Measurements from ENCODE around the gene DRC7. TPM values are rescaled to one million over a fixed set of nuclear protein-coding genes. Genes with fewer than 3 reads are reported as not detected.

DRC7 gene
- total RNA-seq, 2 donors from 2014 or later, result not detected

DNA sequence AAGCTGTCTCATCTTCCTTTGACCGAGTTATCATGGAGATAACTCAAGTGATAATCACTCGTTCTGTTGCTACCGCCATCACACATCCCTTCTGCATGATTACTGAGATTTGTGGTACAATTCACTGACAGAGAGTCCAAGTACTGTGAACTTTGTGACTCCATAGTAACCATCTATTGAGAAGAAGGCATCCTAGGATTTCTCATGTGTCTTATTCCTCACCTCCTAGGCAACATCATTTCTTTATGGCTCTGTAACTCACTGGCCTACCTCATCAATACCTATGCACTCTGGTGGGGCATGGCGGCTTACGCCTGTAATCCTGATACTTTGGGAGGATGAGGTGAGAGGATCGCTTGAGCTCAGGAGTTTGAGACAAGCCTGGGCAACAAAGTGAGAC lies 19.4 kb downstream of the DRC7 start:
- H3K36me3 ChIP-seq, result no peaks in the 10 kb centered on the region
- H3K4me3 ChIP-seq, result no peak overlapping the region
- no peaks in the 10 kb centered on the region for H3K4me1 ChIP-seq
- no peak overlapping the region for H3K27ac ChIP-seq
- H3K9me3 ChIP-seq, result no peaks in the 10 kb centered on the region
- H3K27me3 ChIP-seq, result no peaks in the 10 kb centered on the region
- TF ChIP-seq, protein P1, sequence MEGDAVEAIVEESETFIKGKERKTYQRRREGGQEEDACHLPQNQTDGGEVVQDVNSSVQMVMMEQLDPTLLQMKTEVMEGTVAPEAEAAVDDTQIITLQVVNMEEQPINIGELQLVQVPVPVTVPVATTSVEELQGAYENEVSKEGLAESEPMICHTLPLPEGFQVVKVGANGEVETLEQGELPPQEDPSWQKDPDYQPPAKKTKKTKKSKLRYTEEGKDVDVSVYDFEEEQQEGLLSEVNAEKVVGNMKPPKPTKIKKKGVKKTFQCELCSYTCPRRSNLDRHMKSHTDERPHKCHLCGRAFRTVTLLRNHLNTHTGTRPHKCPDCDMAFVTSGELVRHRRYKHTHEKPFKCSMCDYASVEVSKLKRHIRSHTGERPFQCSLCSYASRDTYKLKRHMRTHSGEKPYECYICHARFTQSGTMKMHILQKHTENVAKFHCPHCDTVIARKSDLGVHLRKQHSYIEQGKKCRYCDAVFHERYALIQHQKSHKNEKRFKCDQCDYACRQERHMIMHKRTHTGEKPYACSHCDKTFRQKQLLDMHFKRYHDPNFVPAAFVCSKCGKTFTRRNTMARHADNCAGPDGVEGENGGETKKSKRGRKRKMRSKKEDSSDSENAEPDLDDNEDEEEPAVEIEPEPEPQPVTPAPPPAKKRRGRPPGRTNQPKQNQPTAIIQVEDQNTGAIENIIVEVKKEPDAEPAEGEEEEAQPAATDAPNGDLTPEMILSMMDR (IDR thresholded peaks at IDR 0.05), result no peak
- no peak for DNase-seq (ENCODE audit: low spot score)

DNA sequence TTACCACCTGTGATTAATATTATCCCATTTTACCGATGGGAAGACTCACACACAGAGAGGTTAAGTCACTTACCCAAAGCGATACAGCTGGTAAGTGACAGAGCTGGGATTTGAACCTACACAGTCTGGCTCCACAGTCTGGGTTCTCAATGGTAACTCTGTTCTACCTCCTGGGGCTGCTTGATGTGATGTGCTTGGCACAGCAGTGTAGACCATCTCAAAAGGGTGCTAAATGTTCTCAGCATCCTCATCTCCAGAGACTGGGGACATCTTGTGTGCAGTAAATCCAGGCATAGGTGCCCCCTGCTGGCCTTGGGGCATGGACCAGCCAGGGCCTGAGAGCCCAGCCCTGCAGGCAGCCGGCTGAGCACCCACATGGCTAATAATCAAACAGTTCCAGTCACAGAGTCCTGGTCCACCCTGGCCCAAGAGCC lies 25.6 kb downstream of the DRC7 start:
- H3K9me3 ChIP-seq, result no peaks in the 10 kb centered on the region
- no peak for DNase-seq (ENCODE audit: low spot score)
- no peaks in the 10 kb centered on the region for H3K36me3 ChIP-seq
- no peaks in the 10 kb centered on the region for H3K27me3 ChIP-seq
- H3K4me3 ChIP-seq, result no peak overlapping the region
- TF ChIP-seq, protein P1 (IDR thresholded peaks at IDR 0.05), result peak; percentile 12 to 61
- no peak overlapping the region for H3K27ac ChIP-seq
- H3K4me1 ChIP-seq, result no peaks in the 10 kb centered on the region

DNA sequence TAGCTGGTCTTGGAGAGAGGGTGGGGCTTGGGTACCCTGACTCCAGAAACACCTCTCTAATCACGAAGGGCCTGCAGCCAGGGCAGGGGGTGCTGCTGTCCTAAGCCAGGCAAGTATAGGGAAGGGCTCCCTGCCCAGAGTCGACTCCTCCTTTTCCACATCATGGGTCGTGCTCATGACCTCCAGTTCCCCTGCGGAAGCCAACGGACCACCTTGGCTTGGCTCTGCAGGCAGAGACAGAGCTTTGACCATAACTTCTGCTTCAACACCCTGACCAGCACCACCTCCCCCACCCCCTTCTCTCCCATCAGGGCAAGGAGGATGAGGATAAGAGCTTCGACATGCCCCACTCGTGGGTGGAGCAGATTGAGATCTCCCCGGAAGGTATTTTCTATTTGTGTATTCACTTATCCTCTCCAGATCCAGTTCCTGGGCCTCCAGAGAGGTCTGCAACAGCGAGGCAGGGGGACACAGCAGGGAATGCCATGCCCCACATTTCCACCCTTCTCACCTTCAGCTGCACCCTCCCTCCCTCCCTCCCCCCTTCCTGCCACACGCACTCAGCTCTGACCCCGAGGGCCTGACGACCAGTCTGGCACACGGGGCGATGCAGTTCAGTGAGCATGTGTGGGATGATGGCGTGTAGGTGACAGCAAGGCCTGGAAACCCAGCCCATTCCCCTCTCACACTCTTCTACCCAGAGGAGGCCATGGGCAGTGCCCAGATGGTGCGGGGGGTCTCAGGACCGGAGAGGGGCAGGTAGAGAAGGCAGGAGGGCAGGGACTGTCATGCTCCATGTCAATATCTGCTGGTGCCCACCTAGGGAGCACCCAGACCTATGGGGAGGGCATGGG lies 27.0 kb downstream of the DRC7 start:
- TF ChIP-seq, protein P1 (IDR thresholded peaks at IDR 0.05), result no peak
- no peak overlapping the region for H3K27ac ChIP-seq
- DNase-seq (ENCODE audit: low spot score), result no peak

DNA sequence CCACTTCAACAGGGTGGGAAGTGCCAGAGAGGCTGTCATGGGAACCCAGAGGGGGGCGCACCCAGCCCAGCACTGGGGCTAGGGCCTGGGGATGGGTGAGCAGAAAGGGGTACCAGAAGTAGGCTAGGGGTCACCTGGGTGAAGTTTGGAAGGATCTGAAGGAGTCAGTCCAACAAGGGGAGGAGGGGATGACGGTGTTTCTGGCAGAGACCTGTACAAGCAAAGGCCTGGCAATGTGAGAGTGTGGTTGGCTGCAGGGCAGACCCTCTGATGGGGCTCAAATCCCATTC lies 27.5 kb downstream of the DRC7 start:
- TF ChIP-seq, protein P1 (IDR thresholded peaks at IDR 0.05), result no peak
- DNase-seq (ENCODE audit: low spot score), result no peak
- no peaks in the 10 kb centered on the region for H3K4me1 ChIP-seq
- H3K27ac ChIP-seq, result no peak overlapping the region
- H3K27me3 ChIP-seq, result no peaks in the 10 kb centered on the region
- H3K9me3 ChIP-seq, result no peaks in the 10 kb centered on the region
- no peak overlapping the region for H3K4me3 ChIP-seq
- H3K36me3 ChIP-seq, result no peaks in the 10 kb centered on the region

More for the DNA sequence above, 27.0 kb downstream of the DRC7 start:
- Histone ChIP-seq H3K4me3 (no peak overlapping the region), H3K36me3 (no peaks in the 10 kb centered on the region), H3K27me3 (no peaks in the 10 kb centered on the region), H3K4me1 (no peaks in the 10 kb centered on the region), H3K9me3 (no peaks in the 10 kb centered on the region)

DNA sequence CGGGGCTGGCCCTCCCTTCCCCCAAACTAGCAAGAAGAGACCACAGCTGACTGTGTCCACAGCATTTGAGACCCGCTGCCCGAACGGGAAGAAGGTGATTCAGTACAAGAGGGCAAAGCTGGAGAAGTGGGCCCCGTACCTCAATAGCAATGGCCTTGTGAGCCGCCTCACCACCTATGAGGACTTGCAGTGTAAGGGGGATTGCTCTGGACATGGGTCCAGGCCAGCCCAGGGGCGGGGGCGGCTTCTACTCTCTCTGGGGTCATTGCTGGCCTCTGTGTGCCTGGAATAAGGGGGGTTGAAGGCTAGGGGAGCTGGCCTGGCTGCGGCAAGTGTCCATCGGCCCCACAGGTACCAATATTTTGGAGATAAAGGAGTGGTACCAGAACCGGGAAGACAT lies 28.0 kb downstream of the DRC7 start:
- DNase-seq (ENCODE audit: low spot score), result no peak
- TF ChIP-seq, protein P1 (IDR thresholded peaks at IDR 0.05), result no peak
- H3K4me1 ChIP-seq, result no peaks in the 10 kb centered on the region
- no peaks in the 10 kb centered on the region for H3K36me3 ChIP-seq
- no peaks in the 10 kb centered on the region for H3K9me3 ChIP-seq
- H3K4me3 ChIP-seq, result no peak overlapping the region
- no peaks in the 10 kb centered on the region for H3K27me3 ChIP-seq
- no peak overlapping the region for H3K27ac ChIP-seq

DNA sequence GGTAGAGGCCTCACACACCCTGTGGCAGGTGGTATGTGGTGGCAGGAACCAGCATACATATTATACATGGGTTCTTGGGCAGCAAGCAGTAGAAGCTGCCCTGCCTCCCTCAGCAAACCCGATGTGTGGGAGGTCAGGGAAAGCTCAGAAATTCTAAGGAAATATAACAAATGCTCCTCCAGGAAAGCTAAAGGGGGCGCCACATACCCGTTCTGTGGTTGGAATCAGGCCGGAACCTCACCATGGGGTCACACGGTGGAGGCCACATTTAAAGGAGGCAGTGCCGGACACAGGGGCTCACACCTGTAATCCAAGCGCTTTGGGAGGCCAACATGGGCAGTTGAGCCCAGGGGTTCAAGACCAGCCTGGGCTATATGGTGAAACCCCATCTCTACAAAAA lies 28.6 kb downstream of the DRC7 start:
- no peaks in the 10 kb centered on the region for H3K9me3 ChIP-seq
- no peak overlapping the region for H3K27ac ChIP-seq
- no peak overlapping the region for H3K4me3 ChIP-seq
- no peaks in the 10 kb centered on the region for H3K36me3 ChIP-seq
- no peaks in the 10 kb centered on the region for H3K27me3 ChIP-seq
- H3K4me1 ChIP-seq, result no peaks in the 10 kb centered on the region
- TF ChIP-seq, protein P1 (IDR thresholded peaks at IDR 0.05), result no peak
- DNase-seq (ENCODE audit: low spot score), result no peak
